ENCODE measurements around the gene FBXW4. TPM values are rescaled to one million over a fixed set of nuclear protein-coding genes. Genes with fewer than 3 reads are reported as not detected.

The FBXW4 gene
- polyA plus RNA-seq, 1 donor (not counting 4 experiments of a cell fraction or from before 2014, with no cell fraction given): 22.3 TPM

- dilution Hi-C loops (cut with MboI; ENCODE audit: extremely low pct_ligation_motif_present, low sequenced_read_pairs): no loop called here
Measured at GRCh38 chr10:101723176-101723575, 28.2 kb upstream of the FBXW4 start.

GRCh38 chr10:101721806-101722205 is 26.8 kb upstream of the FBXW4 start:
- Histone ChIP-seq H3K4me1 (ENCODE audit: control insufficient read depth, extremely low read depth, insufficient read depth, low read length) (peaks cover 3% of the 10 kb centered on the region), H2AFZ (ENCODE audit: control insufficient read depth, low read length) (no peak overlapping the region), H3K9me1 (ENCODE audit: control insufficient read depth, extremely low read depth, insufficient read depth, low read length) (no peaks in the 10 kb centered on the region), H3K36me3 (ENCODE audit: control insufficient read depth in 2 of 2, extremely low read depth in 1 of 2, insufficient read depth in 2 of 2, low read length in 2 of 2) (no peaks in the 10 kb centered on the region), H3K79me2 (ENCODE audit: control insufficient read depth, insufficient read depth, low read length) (no peaks in the 10 kb centered on the region), H3K27me3 (ENCODE audit: control insufficient read depth, extremely low read depth, insufficient read depth, low read length) (no peaks in the 10 kb centered on the region), H4K20me1 (ENCODE audit: control insufficient read depth, extremely low read depth, insufficient read depth, low read length) (no peaks in the 10 kb centered on the region), H3K4me3 (ENCODE audit: control insufficient read depth in 2 of 3, extremely low read depth in 1 of 3, insufficient read depth in 2 of 3, low read depth in 1 of 3, low read length in 3 of 3) (no peak overlapping the region), H3K9ac (ENCODE audit: control insufficient read depth, extremely low read depth, insufficient read depth, low read length) (no peak overlapping the region), H3K4me2 (ENCODE audit: control insufficient read depth, extremely low read depth, insufficient read depth, low read depth, low read length) (no peak overlapping the region), H3K9me3 (ENCODE audit: control insufficient read depth, low read depth, low read length) (no peaks in the 10 kb centered on the region), H3K27ac (ENCODE audit: control insufficient read depth, insufficient read depth, low read length) (no peak overlapping the region)
- FAIRE-seq: no peak
- TF ChIP-seq EZH2 (IDR thresholded peaks at IDR 0.05; ENCODE audit: low read length) (no peak), CTCF (optimal IDR thresholded peaks at IDR 0.05 in 1 of 3, IDR thresholded peaks at IDR 0.05 in 1 of 3, conservative IDR thresholded peaks at IDR 0.05 in 1 of 3; ENCODE audit: extremely low read depth in 1 of 3, insufficient read depth in 2 of 3, low read length in 3 of 3) (no peak)
- dilution Hi-C loops (cut with MboI; ENCODE audit: extremely low pct_ligation_motif_present, low sequenced_read_pairs): no loop called here
- DNase-seq (ENCODE audit: low read depth, low spot score): no peak

More at GRCh38 chr10:101723176-101723575, 28.2 kb upstream of the FBXW4 start:
- FAIRE-seq (no peak), DNase-seq (ENCODE audit: low read depth, low spot score) (no peak)
- Histone ChIP-seq H3K36me3 (ENCODE audit: control insufficient read depth in 2 of 2, extremely low read depth in 1 of 2, insufficient read depth in 2 of 2, low read length in 2 of 2) (no peaks in the 10 kb centered on the region), H3K79me2 (ENCODE audit: control insufficient read depth, insufficient read depth, low read length) (no peaks in the 10 kb centered on the region), H3K9ac (ENCODE audit: control insufficient read depth, extremely low read depth, insufficient read depth, low read length) (no peak overlapping the region), H3K9me1 (ENCODE audit: control insufficient read depth, extremely low read depth, insufficient read depth, low read length) (no peaks in the 10 kb centered on the region), H3K9me3 (ENCODE audit: control insufficient read depth, low read depth, low read length) (no peaks in the 10 kb centered on the region), H3K4me3 (ENCODE audit: control insufficient read depth in 2 of 3, extremely low read depth in 1 of 3, insufficient read depth in 2 of 3, low read depth in 1 of 3, low read length in 3 of 3) (no peak overlapping the region), H3K4me2 (ENCODE audit: control insufficient read depth, extremely low read depth, insufficient read depth, low read depth, low read length) (no peak overlapping the region), H3K27me3 (ENCODE audit: control insufficient read depth, extremely low read depth, insufficient read depth, low read length) (peaks cover 3% of the 10 kb centered on the region), H3K27ac (ENCODE audit: control insufficient read depth, insufficient read depth, low read length) (no peak overlapping the region), H4K20me1 (ENCODE audit: control insufficient read depth, extremely low read depth, insufficient read depth, low read length) (no peaks in the 10 kb centered on the region), H3K4me1 (ENCODE audit: control insufficient read depth, extremely low read depth, insufficient read depth, low read length) (no peaks in the 10 kb centered on the region), H2AFZ (ENCODE audit: control insufficient read depth, low read length) (no peak overlapping the region)
- no peak for TF ChIP-seq EZH2 (IDR thresholded peaks at IDR 0.05; ENCODE audit: low read length)
- no peak for TF ChIP-seq CTCF (optimal IDR thresholded peaks at IDR 0.05 in 1 of 3, IDR thresholded peaks at IDR 0.05 in 1 of 3, conservative IDR thresholded peaks at IDR 0.05 in 1 of 3; ENCODE audit: extremely low read depth in 1 of 3, insufficient read depth in 2 of 3, low read length in 3 of 3)
